D721Med (cell line): Measurements from ENCODE around the gene ADAMTS19.
A peak's percentile ranks its signal among the peaks of the same experiment; 100 is the strongest.

Experiments
- DNase-seq: peaks from one replicate; pipeline ENCODE4 v3.0.0; 2011; ENCODE audit warnings: low spot score; ENCODE audit not compliant: insufficient read length
- FAIRE-seq: peaks from 2 replicates; lab custom pipeline; 2011; peaks lifted over from hg19 to GRCh38; lab: Jason Lieb, UNC
- CTCF ChIP-seq: IDR thresholded peaks from 2 replicates; pipeline ENCODE4 v1.5.1; 2012; ENCODE audit warnings: mild to moderate bottlenecking, control low read depth; ENCODE audit not compliant: insufficient read depth; ENCODE audit errors: missing control alignments

ADAMTS19 gene

GRCh38 chr5:129448654-129449053 lies 11.4 kb upstream of the ADAMTS19 start:
- no peak for FAIRE-seq
- no peak for DNase-seq

GRCh38 chr5:129454461-129454860 lies 5.6 kb upstream of the ADAMTS19 start:
- no peak for TF ChIP-seq CTCF
- FAIRE-seq (no peak), DNase-seq (no peak)

More at GRCh38 chr5:129448654-129449053, 11.4 kb upstream of the ADAMTS19 start:
- TF ChIP-seq CTCF: no peak

GRCh38 chr5:129459450-129459776 lies 685 bp upstream of the ADAMTS19 start:
- no peak for TF ChIP-seq CTCF

GRCh38 chr5:129460672-129460935 lies 506 bp downstream of the ADAMTS19 start:
- TF ChIP-seq CTCF: no peak
- DNase-seq: no peak

More at GRCh38 chr5:129459450-129459776, 685 bp upstream of the ADAMTS19 start:
- DNase-seq: no peak
- FAIRE-seq: no peak

GRCh38 chr5:129460936-129461710 lies 1.0 kb downstream of the ADAMTS19 start:
- peak; percentile 14 for TF ChIP-seq CTCF
- FAIRE-seq: no peak
- no peak for DNase-seq

More at GRCh38 chr5:129460672-129460935, 506 bp downstream of the ADAMTS19 start:
- no peak for FAIRE-seq

- DNase-seq (no peak), FAIRE-seq (no peak)
- no peak for TF ChIP-seq CTCF
Observed at GRCh38 chr5:129461711-129462332, 1.7 kb downstream of the ADAMTS19 start.

- DNase-seq (no peak), FAIRE-seq (no peak)
Observed at GRCh38 chr5:129465776-129466344, 5.8 kb downstream of the ADAMTS19 start.

More at GRCh38 chr5:129465776-129466344, 5.8 kb downstream of the ADAMTS19 start:
- no peak for TF ChIP-seq CTCF
